ENCODE results near the gene HSPG2. TPM values are rescaled to one million over a fixed set of nuclear protein-coding genes. Genes with fewer than 3 reads are reported as not detected.
A peak's percentile ranks its signal among the peaks of the same experiment; 100 is the strongest.

HSPG2 gene
- total and polyA plus RNA-seq, 9 of the 15 experiments (the other 6 are each of a cell fraction or from before 2014, with no cell fraction given) = 0.14 to 160 (median 15.7) TPM

DNA sequence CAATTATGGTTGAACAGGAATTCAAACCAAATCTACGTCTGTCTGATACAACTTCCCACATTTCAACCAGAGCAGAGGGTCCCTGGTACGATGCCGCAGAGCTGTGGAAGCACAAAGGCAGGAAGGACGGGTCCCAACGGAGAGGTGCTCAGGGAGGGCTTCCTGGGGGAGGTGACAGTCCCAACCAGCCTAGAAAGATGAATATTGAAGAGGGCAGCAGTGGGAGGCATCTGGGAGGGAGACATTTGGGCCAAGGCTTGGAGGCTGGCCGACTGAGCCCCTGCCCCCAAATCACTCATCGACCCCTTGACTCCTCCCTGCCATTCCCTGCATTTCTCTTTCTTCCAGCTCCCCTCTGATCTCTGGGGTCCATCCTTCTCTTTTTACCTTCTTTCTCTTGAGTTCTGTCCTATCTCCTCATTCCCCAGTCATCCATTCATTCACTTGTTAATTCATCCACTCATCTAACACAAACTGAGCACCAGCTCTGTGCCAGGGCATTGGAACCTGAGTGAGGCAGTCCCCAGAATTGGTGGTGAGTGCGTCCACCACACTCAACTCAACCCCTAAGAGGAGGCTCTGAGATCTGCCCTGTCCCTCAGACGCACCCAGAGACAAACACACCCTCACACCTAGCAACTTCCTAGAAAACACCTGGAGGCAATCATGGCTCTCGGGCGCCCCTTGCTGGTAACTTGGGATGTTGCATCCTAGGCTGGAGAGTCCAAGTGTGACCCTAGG lies 26.5 kb upstream of the HSPG2 start (continued):
- TF ChIP-seq, protein P1, sequence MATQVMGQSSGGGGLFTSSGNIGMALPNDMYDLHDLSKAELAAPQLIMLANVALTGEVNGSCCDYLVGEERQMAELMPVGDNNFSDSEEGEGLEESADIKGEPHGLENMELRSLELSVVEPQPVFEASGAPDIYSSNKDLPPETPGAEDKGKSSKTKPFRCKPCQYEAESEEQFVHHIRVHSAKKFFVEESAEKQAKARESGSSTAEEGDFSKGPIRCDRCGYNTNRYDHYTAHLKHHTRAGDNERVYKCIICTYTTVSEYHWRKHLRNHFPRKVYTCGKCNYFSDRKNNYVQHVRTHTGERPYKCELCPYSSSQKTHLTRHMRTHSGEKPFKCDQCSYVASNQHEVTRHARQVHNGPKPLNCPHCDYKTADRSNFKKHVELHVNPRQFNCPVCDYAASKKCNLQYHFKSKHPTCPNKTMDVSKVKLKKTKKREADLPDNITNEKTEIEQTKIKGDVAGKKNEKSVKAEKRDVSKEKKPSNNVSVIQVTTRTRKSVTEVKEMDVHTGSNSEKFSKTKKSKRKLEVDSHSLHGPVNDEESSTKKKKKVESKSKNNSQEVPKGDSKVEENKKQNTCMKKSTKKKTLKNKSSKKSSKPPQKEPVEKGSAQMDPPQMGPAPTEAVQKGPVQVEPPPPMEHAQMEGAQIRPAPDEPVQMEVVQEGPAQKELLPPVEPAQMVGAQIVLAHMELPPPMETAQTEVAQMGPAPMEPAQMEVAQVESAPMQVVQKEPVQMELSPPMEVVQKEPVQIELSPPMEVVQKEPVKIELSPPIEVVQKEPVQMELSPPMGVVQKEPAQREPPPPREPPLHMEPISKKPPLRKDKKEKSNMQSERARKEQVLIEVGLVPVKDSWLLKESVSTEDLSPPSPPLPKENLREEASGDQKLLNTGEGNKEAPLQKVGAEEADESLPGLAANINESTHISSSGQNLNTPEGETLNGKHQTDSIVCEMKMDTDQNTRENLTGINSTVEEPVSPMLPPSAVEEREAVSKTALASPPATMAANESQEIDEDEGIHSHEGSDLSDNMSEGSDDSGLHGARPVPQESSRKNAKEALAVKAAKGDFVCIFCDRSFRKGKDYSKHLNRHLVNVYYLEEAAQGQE (IDR thresholded peaks at IDR 0.05; ENCODE audit: borderline replicate concordance) = peak; percentile 95
- TF ChIP-seq, protein P1 (CRISPR knock-in tag; IDR thresholded peaks at IDR 0.05; ENCODE audit: low read depth) = no peak
- TF ChIP-seq AFF1 (IDR thresholded peaks at IDR 0.05; ENCODE audit: low read depth in 1 of 2, partially characterized antibody in 2 of 2) (peak in 1 of 2 experiments; percentile 15), OTX1 (CRISPR knock-in tag; IDR thresholded peaks at IDR 0.05) (no peak), TEAD2 (tag; IDR thresholded peaks at IDR 0.05) (no peak), BDP1 (IDR thresholded peaks at IDR 0.05; ENCODE audit: insufficient read depth, insufficient read length) (no peak), MAZ (CRISPR knock-in tag; conservative IDR thresholded peaks at IDR 0.05 in 1 of 2, IDR thresholded peaks at IDR 0.05 in 1 of 2) (peak; percentile 38 to 71; a peak in 2 of 4 replicates), ZKSCAN3 (CRISPR knock-in tag; IDR thresholded peaks at IDR 0.05) (no peak), THAP7 (CRISPR knock-in tag; IDR thresholded peaks at IDR 0.05) (no peak), GATA2 (CRISPR knock-in tag; IDR thresholded peaks at IDR 0.05) (no peak), FOXA1 (IDR thresholded peaks at IDR 0.05; ENCODE audit: borderline replicate concordance) (no peak), BRCA1 (IDR thresholded peaks at IDR 0.05) (no peak), BRCA1 (CRISPR knock-in tag; IDR thresholded peaks at IDR 0.05) (0 out of 2 replicates have a peak, but pooled peaks have one; percentile 47)
- TF ChIP-seq, protein P2, sequence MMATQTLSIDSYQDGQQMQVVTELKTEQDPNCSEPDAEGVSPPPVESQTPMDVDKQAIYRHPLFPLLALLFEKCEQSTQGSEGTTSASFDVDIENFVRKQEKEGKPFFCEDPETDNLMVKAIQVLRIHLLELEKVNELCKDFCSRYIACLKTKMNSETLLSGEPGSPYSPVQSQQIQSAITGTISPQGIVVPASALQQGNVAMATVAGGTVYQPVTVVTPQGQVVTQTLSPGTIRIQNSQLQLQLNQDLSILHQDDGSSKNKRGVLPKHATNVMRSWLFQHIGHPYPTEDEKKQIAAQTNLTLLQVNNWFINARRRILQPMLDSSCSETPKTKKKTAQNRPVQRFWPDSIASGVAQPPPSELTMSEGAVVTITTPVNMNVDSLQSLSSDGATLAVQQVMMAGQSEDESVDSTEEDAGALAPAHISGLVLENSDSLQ (IDR thresholded peaks at IDR 0.05) = peak; percentile 79
